Measurements from ENCODE around the gene ZNF600. TPM values are rescaled to one million over a fixed set of nuclear protein-coding genes. Genes with fewer than 3 reads are reported as not detected.

ZNF600 gene
- total and polyA plus RNA-seq, 2 of the 13 experiments (the other 11 are each of a cell fraction or from before 2014, with no cell fraction given), result 15.0 to 16.4 TPM

DNA sequence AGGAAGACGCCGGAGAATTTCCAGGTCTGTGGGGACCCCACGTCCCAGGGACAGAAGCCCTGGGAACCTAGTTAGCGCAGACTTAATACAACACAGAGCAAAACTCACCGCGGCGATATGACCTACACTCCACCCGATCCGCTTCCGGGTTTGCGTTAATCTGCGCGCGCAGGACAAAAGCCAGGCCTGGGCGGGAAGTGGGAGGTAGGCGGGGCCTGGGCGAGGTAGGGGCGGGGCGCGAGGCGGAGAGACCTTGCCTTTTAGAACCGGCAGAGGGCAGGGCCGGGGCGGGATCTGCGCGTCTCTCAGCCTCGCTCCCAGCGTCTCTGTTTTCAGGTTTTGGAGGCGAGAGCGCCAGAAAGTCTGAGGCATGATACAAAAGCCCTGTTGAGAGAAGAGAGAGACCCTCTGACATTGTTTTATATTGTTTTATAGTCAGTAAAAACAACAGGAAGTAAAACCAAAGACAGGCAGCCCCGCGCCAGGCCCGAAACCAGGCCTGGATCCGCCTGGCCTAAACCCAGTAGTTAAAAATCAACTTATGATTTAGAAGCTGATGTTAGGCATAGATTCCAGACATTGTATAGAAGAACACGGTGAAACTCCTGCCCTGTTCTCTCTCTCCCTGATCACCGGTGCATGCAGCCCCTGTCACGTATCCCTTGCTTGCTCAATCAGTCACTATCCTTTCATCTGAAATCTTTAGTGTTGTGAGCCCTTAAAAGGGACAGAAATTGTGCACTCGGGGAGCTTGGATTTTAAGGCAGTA is 51.5 kb downstream of the ZNF600 start, which contains the start of gene ZNF611 (continued):
- TF ChIP-seq THAP9 (CRISPR knock-in tag; IDR thresholded peaks at IDR 0.05; ENCODE audit: borderline replicate concordance), result peak; percentile 54; the same call in 1 of the 2 replicates
- TF ChIP-seq, protein P1, sequence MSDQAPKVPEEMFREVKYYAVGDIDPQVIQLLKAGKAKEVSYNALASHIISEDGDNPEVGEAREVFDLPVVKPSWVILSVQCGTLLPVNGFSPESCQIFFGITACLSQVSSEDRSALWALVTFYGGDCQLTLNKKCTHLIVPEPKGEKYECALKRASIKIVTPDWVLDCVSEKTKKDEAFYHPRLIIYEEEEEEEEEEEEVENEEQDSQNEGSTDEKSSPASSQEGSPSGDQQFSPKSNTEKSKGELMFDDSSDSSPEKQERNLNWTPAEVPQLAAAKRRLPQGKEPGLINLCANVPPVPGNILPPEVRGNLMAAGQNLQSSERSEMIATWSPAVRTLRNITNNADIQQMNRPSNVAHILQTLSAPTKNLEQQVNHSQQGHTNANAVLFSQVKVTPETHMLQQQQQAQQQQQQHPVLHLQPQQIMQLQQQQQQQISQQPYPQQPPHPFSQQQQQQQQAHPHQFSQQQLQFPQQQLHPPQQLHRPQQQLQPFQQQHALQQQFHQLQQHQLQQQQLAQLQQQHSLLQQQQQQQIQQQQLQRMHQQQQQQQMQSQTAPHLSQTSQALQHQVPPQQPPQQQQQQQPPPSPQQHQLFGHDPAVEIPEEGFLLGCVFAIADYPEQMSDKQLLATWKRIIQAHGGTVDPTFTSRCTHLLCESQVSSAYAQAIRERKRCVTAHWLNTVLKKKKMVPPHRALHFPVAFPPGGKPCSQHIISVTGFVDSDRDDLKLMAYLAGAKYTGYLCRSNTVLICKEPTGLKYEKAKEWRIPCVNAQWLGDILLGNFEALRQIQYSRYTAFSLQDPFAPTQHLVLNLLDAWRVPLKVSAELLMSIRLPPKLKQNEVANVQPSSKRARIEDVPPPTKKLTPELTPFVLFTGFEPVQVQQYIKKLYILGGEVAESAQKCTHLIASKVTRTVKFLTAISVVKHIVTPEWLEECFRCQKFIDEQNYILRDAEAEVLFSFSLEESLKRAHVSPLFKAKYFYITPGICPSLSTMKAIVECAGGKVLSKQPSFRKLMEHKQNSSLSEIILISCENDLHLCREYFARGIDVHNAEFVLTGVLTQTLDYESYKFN (CRISPR knock-in tag; conservative IDR thresholded peaks at IDR 0.05), result peak; percentile 23; the same call in 1 of the 2 replicates
- TF ChIP-seq BCL6 (CRISPR knock-in tag; IDR thresholded peaks at IDR 0.05), result no peak
- peak; percentile 45 to 72; a peak in 3 of 4 replicates for TF ChIP-seq POLR2A (IDR thresholded peaks at IDR 0.05; ENCODE audit: insufficient read depth in 1 of 2, low read depth in 2 of 2, low read length in 2 of 2)
- no peak for TF ChIP-seq ETV5 (CRISPR knock-in tag; IDR thresholded peaks at IDR 0.05; ENCODE audit: borderline replicate concordance)
- no peak for TF ChIP-seq ZNF724P (CRISPR knock-in tag; IDR thresholded peaks at IDR 0.05; ENCODE audit: borderline replicate concordance)
- TF ChIP-seq, protein P2, sequence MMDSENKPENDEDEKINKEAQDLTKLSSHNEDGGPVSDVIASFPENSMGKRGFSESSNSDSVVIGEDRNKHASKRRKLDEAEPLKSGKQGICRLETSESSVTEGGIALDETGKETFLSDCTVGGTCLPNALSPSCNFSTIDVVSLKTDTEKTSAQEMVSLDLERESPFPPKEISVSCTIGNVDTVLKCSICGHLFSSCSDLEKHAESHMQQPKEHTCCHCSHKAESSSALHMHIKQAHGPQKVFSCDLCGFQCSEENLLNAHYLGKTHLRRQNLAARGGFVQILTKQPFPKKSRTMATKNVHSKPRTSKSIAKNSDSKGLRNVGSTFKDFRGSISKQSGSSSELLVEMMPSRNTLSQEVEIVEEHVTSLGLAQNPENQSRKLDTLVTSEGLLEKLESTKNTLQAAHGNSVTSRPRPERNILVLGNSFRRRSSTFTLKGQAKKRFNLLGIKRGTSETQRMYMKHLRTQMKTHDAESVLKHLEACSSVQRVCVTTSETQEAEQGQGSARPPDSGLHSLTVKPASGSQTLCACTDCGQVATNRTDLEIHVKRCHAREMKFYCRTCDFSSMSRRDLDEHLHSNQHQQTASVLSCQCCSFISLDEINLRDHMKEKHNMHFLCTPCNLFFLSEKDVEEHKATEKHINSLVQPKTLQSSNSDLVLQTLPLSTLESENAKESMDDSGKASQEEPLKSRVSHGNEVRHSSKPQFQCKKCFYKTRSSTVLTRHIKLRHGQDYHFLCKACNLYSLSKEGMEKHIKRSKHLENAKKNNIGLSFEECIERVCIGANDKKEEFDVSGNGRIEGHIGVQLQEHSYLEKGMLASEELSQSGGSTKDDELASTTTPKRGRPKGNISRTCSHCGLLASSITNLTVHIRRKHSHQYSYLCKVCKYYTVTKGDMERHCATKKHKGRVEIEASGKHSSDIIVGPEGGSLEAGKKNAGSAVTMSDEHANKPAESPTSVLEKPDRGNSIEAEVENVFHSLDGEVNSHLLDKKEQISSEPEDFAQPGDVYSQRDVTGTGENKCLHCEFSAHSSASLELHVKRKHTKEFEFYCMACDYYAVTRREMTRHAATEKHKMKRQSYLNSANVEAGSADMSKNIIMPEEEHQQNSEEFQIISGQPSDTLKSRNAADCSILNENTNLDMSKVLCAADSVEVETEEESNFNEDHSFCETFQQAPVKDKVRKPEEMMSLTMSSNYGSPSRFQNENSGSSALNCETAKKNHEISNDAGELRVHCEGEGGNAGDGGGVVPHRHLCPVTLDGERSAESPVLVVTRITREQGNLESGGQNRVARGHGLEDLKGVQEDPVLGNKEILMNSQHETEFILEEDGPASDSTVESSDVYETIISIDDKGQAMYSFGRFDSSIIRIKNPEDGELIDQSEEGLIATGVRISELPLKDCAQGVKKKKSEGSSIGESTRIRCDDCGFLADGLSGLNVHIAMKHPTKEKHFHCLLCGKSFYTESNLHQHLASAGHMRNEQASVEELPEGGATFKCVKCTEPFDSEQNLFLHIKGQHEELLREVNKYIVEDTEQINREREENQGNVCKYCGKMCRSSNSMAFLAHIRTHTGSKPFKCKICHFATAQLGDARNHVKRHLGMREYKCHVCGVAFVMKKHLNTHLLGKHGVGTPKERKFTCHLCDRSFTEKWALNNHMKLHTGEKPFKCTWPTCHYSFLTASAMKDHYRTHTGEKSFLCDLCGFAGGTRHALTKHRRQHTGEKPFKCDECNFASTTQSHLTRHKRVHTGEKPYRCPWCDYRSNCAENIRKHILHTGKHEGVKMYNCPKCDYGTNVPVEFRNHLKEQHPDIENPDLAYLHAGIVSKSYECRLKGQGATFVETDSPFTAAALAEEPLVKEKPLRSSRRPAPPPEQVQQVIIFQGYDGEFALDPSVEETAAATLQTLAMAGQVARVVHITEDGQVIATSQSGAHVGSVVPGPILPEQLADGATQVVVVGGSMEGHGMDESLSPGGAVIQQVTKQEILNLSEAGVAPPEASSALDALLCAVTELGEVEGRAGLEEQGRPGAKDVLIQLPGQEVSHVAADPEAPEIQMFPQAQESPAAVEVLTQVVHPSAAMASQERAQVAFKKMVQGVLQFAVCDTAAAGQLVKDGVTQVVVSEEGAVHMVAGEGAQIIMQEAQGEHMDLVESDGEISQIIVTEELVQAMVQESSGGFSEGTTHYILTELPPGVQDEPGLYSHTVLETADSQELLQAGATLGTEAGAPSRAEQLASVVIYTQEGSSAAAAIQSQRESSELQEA (CRISPR knock-in tag; IDR thresholded peaks at IDR 0.05; ENCODE audit: not compliant biosample characterization), result no peak
- no peak for TF ChIP-seq TFE3 (CRISPR knock-in tag; IDR thresholded peaks at IDR 0.05)
- TF ChIP-seq ZNF772 (CRISPR knock-in tag; IDR thresholded peaks at IDR 0.05), result no peak
- TF ChIP-seq MYC (CRISPR knock-in tag; IDR thresholded peaks at IDR 0.05; ENCODE audit: borderline replicate concordance), result no peak

Data from HepG2 (cell line).